C4-2B (cell line): ENCODE measurements around the gene DCHS1.

Experiments
- CTCF ChIP-seq: fragments of 450-650 bp; conservative IDR thresholded peaks from 2 replicates; pipeline ENCODE4 v1.5.1; 2017; ENCODE audit warnings: mild to moderate bottlenecking
- ZFX ChIP-seq: fragments of 450-650 bp; IDR thresholded peaks from 2 replicates; pipeline ENCODE4 v1.6.1; 2017

DNA sequence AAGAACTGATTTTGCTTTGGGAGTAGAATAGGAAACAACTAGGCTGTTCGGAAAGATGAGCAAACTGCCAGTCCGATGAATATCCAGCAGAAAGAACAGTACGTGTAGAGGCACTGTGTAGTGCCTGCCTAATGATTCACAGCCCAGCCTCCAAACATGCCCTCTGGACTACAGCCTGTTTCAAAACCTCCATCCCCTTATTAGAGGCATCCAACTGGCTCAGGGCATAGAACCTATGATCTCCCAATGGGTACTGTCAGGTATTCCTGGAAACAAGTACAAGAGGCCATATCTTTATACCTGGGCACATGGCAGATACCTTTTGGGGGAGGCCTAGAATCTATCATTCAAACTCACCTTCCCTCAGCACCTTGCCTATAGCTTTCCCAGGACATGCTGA is 57.1 kb downstream of the DCHS1 start:
- no peak for TF ChIP-seq CTCF
- TF ChIP-seq ZFX = no peak
